GM21825 (cell line): ENCODE measurements around the gene CAMK2G.
"Not testable (repeated sequence)": the region's sequence is repeated elsewhere in the genome, so short reads cannot be mapped to it uniquely, and the experiment has no call there.

ENCODE experiments used
- ATAC-seq: cut with Tn5 transposase; IDR thresholded peaks from one replicate; pipeline ENCODE4 v1.9.1; 2021; ENCODE audit warnings: mild to moderate bottlenecking, moderate library complexity; ENCODE audit not compliant: unreplicated experiment

Gene CAMK2G

GRCh38 chr10:73798927-73799560 is 75.3 kb downstream of the CAMK2G start:
- ATAC-seq = no peak

- ATAC-seq = no peak
Observed at GRCh38 chr10:73798087-73798486, 76.3 kb downstream of the CAMK2G start.

GRCh38 chr10:73797324-73798025 is 76.9 kb downstream of the CAMK2G start:
- ATAC-seq = no peak

GRCh38 chr10:73796766-73797165 is 77.6 kb downstream of the CAMK2G start:
- no peak for ATAC-seq

GRCh38 chr10:73796035-73796434 is 78.3 kb downstream of the CAMK2G start:
- ATAC-seq = not testable (repeated sequence)

- ATAC-seq = not testable (repeated sequence)
Observed at GRCh38 chr10:73795491-73795890, 78.9 kb downstream of the CAMK2G start.

GRCh38 chr10:73793456-73793855 is 80.9 kb downstream of the CAMK2G start:
- ATAC-seq = no peak

GRCh38 chr10:73791871-73792400 is 82.4 kb downstream of the CAMK2G start:
- no peak for ATAC-seq

GRCh38 chr10:73790886-73791625 is 83.3 kb downstream of the CAMK2G start:
- no peak for ATAC-seq

- no peak for ATAC-seq
Observed at GRCh38 chr10:73789659-73790055, 84.7 kb downstream of the CAMK2G start.

- ATAC-seq = no peak
Observed at GRCh38 chr10:73788864-73789658, 85.3 kb downstream of the CAMK2G start.

- ATAC-seq = not testable (repeated sequence)
Observed at GRCh38 chr10:73787031-73787800, 87.1 kb downstream of the CAMK2G start.

GRCh38 chr10:73786512-73786885 is 87.9 kb downstream of the CAMK2G start:
- no peak for ATAC-seq

GRCh38 chr10:73785721-73786511 is 88.4 kb downstream of the CAMK2G start:
- ATAC-seq = peak; percentile 5

GRCh38 chr10:73785211-73785720 is 89.1 kb downstream of the CAMK2G start, which contains the start of gene ZSWIM8:
Gene ZSWIM8, plus strand, starts transcription at chr10:73785606. Its CDS starts 273 bp downstream, at chr10:73785879.
- ATAC-seq = peak; percentile 71

- no peak for ATAC-seq
Observed at GRCh38 chr10:73782749-73783085, 91.6 kb downstream of the CAMK2G start.

- peak; percentile 43 for ATAC-seq
Observed at GRCh38 chr10:73781879-73782748, 92.2 kb downstream of the CAMK2G start, which contains the start of gene CHCHD1. Gene CHCHD1, plus strand, starts transcription at chr10:73782048. Its CDS starts 28 bp downstream, at chr10:73782076.

GRCh38 chr10:73781548-73781878 is 92.8 kb downstream of the CAMK2G start:
- peak; percentile 2 for ATAC-seq
